H1 (cell line): Measurements from ENCODE around the gene VPS37C. TPM values are rescaled to one million over a fixed set of nuclear protein-coding genes. Genes with fewer than 3 reads are reported as not detected.
"Not testable (repeated sequence)": the region's sequence is repeated elsewhere in the genome, so short reads cannot be mapped to it uniquely, and the experiment has no call there.

Experiments used
- CTCF ChIA-PET: fragments of 300-600 bp; sonication (Branson Sonifier 250); formaldehyde crosslinking; loops from one replicate; lab custom pipeline; 2021; ENCODE audit not compliant: partially characterized antibody; lab: Charles Lee
- POLR2A ChIA-PET: fragments of 300-600 bp; sonication (Branson Sonifier 250); formaldehyde crosslinking; loops from one replicate; lab custom pipeline; 2021; ENCODE audit warnings: inconsistent platforms; ENCODE audit not compliant: partially characterized antibody; lab: Charles Lee
- DNase-seq, 2 experiments: peaks; one replicate each; pipeline versions ENCODE4 v3.0.0 to v3.0.0-alpha.2; 2010 to 2022; ENCODE audit warnings: low spot score in 2 of 2, low read depth in 1 of 2, mixed read lengths in 1 of 2
- FAIRE-seq: peaks from 2 replicates; lab custom pipeline; 2011; peaks lifted over from hg19 to GRCh38; lab: Jason Lieb, UNC
- H2AFZ ChIP-seq: 2 replicates; pipeline ENCODE4 v1.8.1; 2012; ENCODE audit warnings: low read length, inconsistent platforms
- H2AK5ac ChIP-seq: 2 replicates; pipeline ENCODE4 v1.6.1; 2013; ENCODE audit warnings: low read depth, low read length
- H2BK120ac ChIP-seq: replicated peaks from 2 replicates; pipeline ENCODE3; 2013; ENCODE audit warnings: low read depth, low read length, inconsistent platforms
- H2BK12ac ChIP-seq: 2 replicates; pipeline ENCODE4 v1.6.1; 2013; ENCODE audit warnings: low read depth, low read length
- H2BK15ac ChIP-seq: 2 replicates; pipeline ENCODE4 v1.6.1; 2013; ENCODE audit warnings: low read length
- H2BK20ac ChIP-seq: 2 replicates; pipeline ENCODE4 v1.6.1; 2013; ENCODE audit warnings: low read length
- H2BK5ac ChIP-seq: 2 replicates; pipeline ENCODE4 v1.6.1; 2013; ENCODE audit warnings: low read depth, low read length
- H3K14ac ChIP-seq: 2 replicates; pipeline ENCODE4 v1.6.1; 2013; ENCODE audit warnings: inconsistent platforms; ENCODE audit not compliant: insufficient read length
- H3K18ac ChIP-seq: 2 replicates; pipeline ENCODE4 v1.6.1; 2013; ENCODE audit warnings: low read length; ENCODE audit errors: extremely low read depth
- H3K23ac ChIP-seq: 2 replicates; pipeline ENCODE4 v1.6.1; 2013; ENCODE audit warnings: inconsistent platforms; ENCODE audit not compliant: insufficient read length
- H3K23me2 ChIP-seq: 2 replicates; pipeline ENCODE4 v1.6.1; 2013; ENCODE audit warnings: low read depth, low read length
- H3K27ac ChIP-seq: 2 replicates; pipeline ENCODE4 v1.6.1; 2011; ENCODE audit warnings: low read depth, low read length, inconsistent platforms
- H3K27me3 ChIP-seq, 4 experiments: replicated peaks in 1 of 4; 1 replicate in 1 of 4; 2 replicates in 3 of 4; pipeline versions ENCODE4 v1.6.1 to v1.8.1; 2011 to 2013; ENCODE audit warnings: low read length in 3 of 4, mild to moderate bottlenecking in 3 of 4, inconsistent platforms in 2 of 4, mixed read lengths in 2 of 4, moderate library complexity in 1 of 4; ENCODE audit not compliant: control insufficient read depth in 3 of 4, insufficient read depth in 3 of 4; ENCODE audit errors: extremely low read depth in 1 of 4
- H3K36me3 ChIP-seq, 4 experiments: 2 replicates each; pipeline versions ENCODE4 v1.6.1 to v1.8.1; 2011 to 2013; ENCODE audit warnings: mild to moderate bottlenecking in 4 of 4, low read length in 3 of 4, moderate library complexity in 2 of 4, control low read depth in 1 of 4, inconsistent platforms in 1 of 4; ENCODE audit not compliant: insufficient read depth in 4 of 4, control insufficient read depth in 2 of 4
- H3K4ac ChIP-seq: replicated peaks from 2 replicates; pipeline ENCODE3; 2013; ENCODE audit warnings: low read length, low read depth, mixed read lengths, inconsistent platforms; ENCODE audit not compliant: insufficient read length
- H3K4me1 ChIP-seq, 4 experiments: replicated peaks in 1 of 4; 1 replicate in 1 of 4; 2 replicates in 3 of 4; pipeline versions ENCODE4 v1.6.1 to v1.8.1; 2011 to 2013; ENCODE audit warnings: low read length in 3 of 4, inconsistent platforms in 2 of 4, mixed read lengths in 1 of 4; ENCODE audit not compliant: insufficient read depth in 4 of 4, control insufficient read depth in 3 of 4
- H3K4me2 ChIP-seq, 2 experiments: 2 replicates each; pipeline versions ENCODE4 v1.6.1 to v1.8.1; 2011 to 2013; ENCODE audit warnings: low read depth in 2 of 2, low read length in 2 of 2, control low read depth in 1 of 2, inconsistent platforms in 1 of 2, mild to moderate bottlenecking in 1 of 2; ENCODE audit not compliant: insufficient read depth in 1 of 2
- H3K4me3 ChIP-seq, 4 experiments: fragments of 200-600, 300-600 bp in 1 of 4; sonication (generic), shearing (Covaris generic), sonication (Bioruptor Twin) in 1 of 4; 2 replicates each; pipeline versions ENCODE4 v1.5.1 to v1.8.1; 2011 to 2016; ENCODE audit warnings: low read length in 4 of 4, low read depth in 3 of 4, control low read depth in 2 of 4, inconsistent platforms in 2 of 4, mild to moderate bottlenecking in 2 of 4, mixed read lengths in 1 of 4, moderate library complexity in 1 of 4; ENCODE audit not compliant: insufficient read depth in 2 of 4; ENCODE audit errors: extremely low read depth in 1 of 4
- H3K56ac ChIP-seq: replicated peaks from 2 replicates; pipeline ENCODE3; 2013; ENCODE audit warnings: low read depth, mild to moderate bottlenecking, mixed read lengths, low read length, inconsistent platforms; ENCODE audit not compliant: insufficient read length
- H3K79me1 ChIP-seq: 2 replicates; pipeline ENCODE4 v1.6.1; 2013; ENCODE audit warnings: low read depth, low read length, control low read depth
- H3K79me2 ChIP-seq, 2 experiments: 2 replicates each; pipeline versions ENCODE4 v1.6.1 to v1.8.1; 2012 to 2013; ENCODE audit warnings: low read length in 2 of 2, mild to moderate bottlenecking in 2 of 2, inconsistent platforms in 1 of 2; ENCODE audit not compliant: insufficient read depth in 2 of 2, control insufficient read depth in 1 of 2
- H3K9ac ChIP-seq, 4 experiments: replicated peaks in 1 of 4; 1 replicate in 1 of 4; 2 replicates in 3 of 4; pipeline versions ENCODE4 v1.6.1 to v1.8.1; 2011 to 2013; ENCODE audit warnings: low read depth in 3 of 4, low read length in 3 of 4, control low read depth in 2 of 4, mild to moderate bottlenecking in 2 of 4, moderate library complexity in 2 of 4, inconsistent platforms in 1 of 4; ENCODE audit errors: extremely low read depth in 1 of 4
- H3K9me3 ChIP-seq, 2 experiments: 2 replicates each; pipeline versions ENCODE4 v1.6.1 to v1.8.1; 2012 to 2013; ENCODE audit warnings: mild to moderate bottlenecking in 2 of 2, moderate library complexity in 2 of 2, control low read depth in 1 of 2, inconsistent platforms in 1 of 2, low read depth in 1 of 2, low read length in 1 of 2, mixed read lengths in 1 of 2; ENCODE audit not compliant: insufficient read depth in 2 of 2
- H4K20me1 ChIP-seq, 2 experiments: replicated peaks in 1 of 2; 2 replicates each; pipeline versions ENCODE3 to v1.8.1; 2011 to 2013; ENCODE audit warnings: inconsistent platforms in 2 of 2, low read length in 2 of 2, mild to moderate bottlenecking in 1 of 2; ENCODE audit not compliant: insufficient read depth in 2 of 2, control insufficient read depth in 1 of 2
- H4K5ac ChIP-seq: 2 replicates; pipeline ENCODE4 v1.6.1; 2013; ENCODE audit warnings: low read length, low read depth, mixed read lengths, inconsistent platforms; ENCODE audit not compliant: insufficient read length
- H4K8ac ChIP-seq: 2 replicates; pipeline ENCODE4 v1.8.0; 2013; ENCODE audit warnings: mild to moderate bottlenecking, moderate library complexity, low read length, inconsistent platforms; ENCODE audit not compliant: insufficient read depth; ENCODE audit errors: extremely low read depth
- H4K91ac ChIP-seq: replicated peaks from 2 replicates; pipeline ENCODE3; 2013; ENCODE audit warnings: low read length, mixed read lengths, inconsistent platforms; ENCODE audit not compliant: insufficient read length
- CHD2 ChIP-seq: IDR thresholded peaks from 2 replicates; pipeline ENCODE4 v1.6.1; 2012; ENCODE audit warnings: low read length, improper control_type of control experiment
- EGR1 ChIP-seq: IDR thresholded peaks from 2 replicates; pipeline ENCODE4 v1.6.1; 2011; ENCODE audit warnings: low read depth, low read length, borderline replicate concordance
- JUN ChIP-seq: IDR thresholded peaks from 2 replicates; pipeline ENCODE4 v1.6.1; 2011; ENCODE audit warnings: low read depth, mild to moderate bottlenecking, improper control_type of control experiment, low read length
- NANOG ChIP-seq: IDR thresholded peaks from 2 replicates; pipeline ENCODE4 v1.6.1; 2011; ENCODE audit warnings: low read length, low read depth, mild to moderate bottlenecking, inconsistent platforms; ENCODE audit not compliant: insufficient read depth, poor library complexity, severe bottlenecking
- RBBP5 ChIP-seq: IDR thresholded peaks from 2 replicates; pipeline ENCODE4 v1.7.1; 2012; ENCODE audit warnings: low read depth, mild to moderate bottlenecking, inconsistent platforms, low read length, moderate library complexity, borderline replicate concordance
- RXRA ChIP-seq: IDR thresholded peaks from 2 replicates; pipeline ENCODE4 v1.6.1; 2011; ENCODE audit warnings: low read depth, mild to moderate bottlenecking, low read length, moderate library complexity; ENCODE audit not compliant: insufficient read depth
- SIRT6 ChIP-seq: IDR thresholded peaks from one replicate; pipeline ENCODE4 v1.7.1; 2012; ENCODE audit warnings: low read length, inconsistent platforms
- TCF12 ChIP-seq: IDR thresholded peaks from 2 replicates; pipeline ENCODE4 v1.6.1; 2011; ENCODE audit warnings: low read depth, mild to moderate bottlenecking, low read length
- TEAD4 ChIP-seq: IDR thresholded peaks from 2 replicates; pipeline ENCODE4 v1.6.1; 2012; ENCODE audit warnings: low read depth, low read length, inconsistent platforms, mixed read lengths
- YY1 ChIP-seq: IDR thresholded peaks from 2 replicates; pipeline ENCODE4 v1.6.1; 2011; ENCODE audit warnings: low read depth, mild to moderate bottlenecking, low read length
- WGBS, 2 experiments: shearing (Covaris generic) in 1 of 2; methylation state at CpG; one replicate each; pipeline versions ENCODE4 v1.1.6 to v1.1.7; 2013 to 2015; ENCODE audit warnings: low lambda C conversion rate in 2 of 2, mixed read lengths in 2 of 2, inconsistent platforms in 1 of 2, low coverage in 1 of 2, missing lambda C conversion rate in 1 of 2; ENCODE audit not compliant: insufficient replicate concordance in 2 of 2, insufficient coverage in 1 of 2, insufficient read length in 1 of 2; ENCODE audit errors: extremely low coverage in 1 of 2, missing lambda C conversion rate in 1 of 2; 5-methylcytosine and 5-hydroxymethylcytosine counted together
- polyA plus RNA-seq, 7 experiments: library from polyadenylated mRNA; depleted of rRNA in 3 of 7; stranded (reverse) in 5 of 7; unstranded in 2 of 7; fragments of >200 nt in 5 of 7; fragments of 200-250 nt in 2 of 7; gene quantifications; 1 replicate in 5 of 7; 2 replicates in 1 of 7; 4 replicates in 1 of 7; pipeline versions ENCODE4 v1.2.1 to v1.2.3, GENCODE V29; 2011 to 2013; ENCODE audit warnings: missing spikeins in 2 of 7, mixed read lengths in 2 of 7
- total RNA-seq: library from RNA; stranded (reverse); fragmentation: NEBNext Ultra II Directional; extraction: Animal tissue kit (Norgen Biotek cat#: 25700); gene quantifications from 2 replicates; pipeline ENCODE4 v1.2.1, GENCODE V29; 2021
- TF ChIP-seq, protein P1 (sequence below): IDR thresholded peaks from 2 replicates; pipeline ENCODE4 v1.6.1; 2012; ENCODE audit warnings: low read length, inconsistent platforms

The VPS37C gene
- total and polyA plus RNA-seq, 2 of the 8 experiments (the other 6 are each of a cell fraction or from before 2014, with no cell fraction given), result 12.9 to 21.0 TPM

DNA sequence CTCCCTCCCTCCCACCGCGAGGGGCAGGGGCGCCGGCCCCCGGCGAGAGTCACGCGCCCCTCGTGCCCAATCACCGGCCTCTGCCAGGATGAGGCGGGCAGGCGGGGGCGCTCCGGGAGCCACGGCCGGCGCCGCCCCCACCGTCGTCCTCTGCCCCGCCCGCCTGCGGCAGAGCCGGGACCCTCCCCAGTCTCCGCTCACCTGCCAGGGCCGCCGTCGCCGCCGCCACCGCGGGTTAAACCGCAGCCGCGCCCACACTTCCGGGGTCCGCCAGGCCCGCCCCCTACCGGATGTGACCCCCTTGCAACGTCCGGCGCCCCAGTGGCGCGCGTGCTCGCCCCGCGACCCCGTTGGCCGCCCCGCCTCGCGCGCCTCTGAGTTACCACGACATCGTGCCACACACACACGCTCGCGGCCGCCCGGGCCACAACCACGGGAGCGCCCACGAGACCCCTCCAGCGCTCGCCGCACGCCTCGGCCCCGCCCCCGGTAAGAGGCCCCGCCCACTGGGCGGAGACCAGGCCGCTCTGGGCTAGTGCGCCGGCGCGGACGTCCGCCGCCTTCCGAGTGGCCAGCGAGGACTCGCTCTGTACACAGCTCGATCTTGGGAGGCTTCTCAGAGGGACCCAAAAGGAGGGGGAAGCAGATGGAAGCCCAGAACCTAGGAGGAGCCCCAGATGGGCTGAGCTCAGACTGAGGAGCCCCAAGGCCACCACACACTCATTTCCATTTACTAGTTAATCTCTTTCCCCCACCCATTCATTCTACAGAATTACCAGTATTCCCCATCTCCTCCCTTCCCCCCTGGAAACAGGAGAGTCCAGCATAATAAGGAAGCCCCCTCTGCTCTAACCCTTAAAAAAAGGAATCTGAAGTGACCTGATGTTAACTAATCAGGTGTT is at the start of gene VPS37C (continued):
- TF ChIP-seq RXRA (no peak), TCF12 (no peak), SIRT6 (no peak), YY1 (no peak), CHD2 (no peak), NANOG (no peak), JUN (no peak), TEAD4 (no peak), RBBP5 (no peak; the same call in 1 of the 2 replicates), EGR1 (peak; percentile 72; the same call in 1 of the 2 replicates)
- TF ChIP-seq, protein P1, sequence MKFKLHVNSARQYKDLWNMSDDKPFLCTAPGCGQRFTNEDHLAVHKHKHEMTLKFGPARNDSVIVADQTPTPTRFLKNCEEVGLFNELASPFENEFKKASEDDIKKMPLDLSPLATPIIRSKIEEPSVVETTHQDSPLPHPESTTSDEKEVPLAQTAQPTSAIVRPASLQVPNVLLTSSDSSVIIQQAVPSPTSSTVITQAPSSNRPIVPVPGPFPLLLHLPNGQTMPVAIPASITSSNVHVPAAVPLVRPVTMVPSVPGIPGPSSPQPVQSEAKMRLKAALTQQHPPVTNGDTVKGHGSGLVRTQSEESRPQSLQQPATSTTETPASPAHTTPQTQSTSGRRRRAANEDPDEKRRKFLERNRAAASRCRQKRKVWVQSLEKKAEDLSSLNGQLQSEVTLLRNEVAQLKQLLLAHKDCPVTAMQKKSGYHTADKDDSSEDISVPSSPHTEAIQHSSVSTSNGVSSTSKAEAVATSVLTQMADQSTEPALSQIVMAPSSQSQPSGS, result no peak

DNA sequence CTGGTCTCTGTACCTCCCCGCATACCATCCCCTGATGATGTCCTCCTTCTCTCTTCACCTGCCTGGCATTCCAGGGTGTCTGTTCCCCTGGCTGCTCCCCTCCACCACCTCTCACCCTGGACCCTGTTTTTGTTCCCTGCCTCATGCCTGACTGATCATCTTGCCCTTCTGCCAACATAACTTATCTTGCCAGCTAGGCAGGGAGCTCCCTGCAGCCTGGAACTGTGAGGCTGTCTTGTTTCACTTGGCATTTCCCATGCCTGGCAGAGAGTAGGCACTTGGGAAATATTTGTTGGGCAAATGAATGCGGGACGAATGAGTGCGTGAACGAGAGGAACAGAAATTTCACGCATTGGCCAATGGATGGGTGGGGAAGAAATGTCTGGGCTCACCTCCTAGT is 49.4 kb upstream of the VPS37C start:
- H2BK15ac ChIP-seq, H3K27ac ChIP-seq, H3K14ac ChIP-seq, H3K18ac ChIP-seq, H4K5ac ChIP-seq, H3K27me3 ChIP-seq, H2BK5ac ChIP-seq, H3K79me1 ChIP-seq, H3K79me2 ChIP-seq, H3K23ac ChIP-seq, H2BK20ac ChIP-seq, H4K8ac ChIP-seq, H2AK5ac ChIP-seq, H3K4me3 ChIP-seq, FAIRE-seq, H3K4ac ChIP-seq, DNase-seq, H3K4me1 ChIP-seq, POLR2A ChIA-PET, H3K56ac ChIP-seq, H3K4me2 ChIP-seq, H3K23me2 ChIP-seq, H3K36me3 ChIP-seq, CTCF ChIA-PET, H2AFZ ChIP-seq, H4K91ac ChIP-seq, H4K20me1 ChIP-seq, H2BK120ac ChIP-seq, H3K9ac ChIP-seq, H3K9me3 ChIP-seq, H2BK12ac ChIP-seq: not testable (repeated sequence)
- WGBS, 2 experiments, result no CpG with 5 or more reads among the region's 6 CpGs
